GM12872 (cell line): ENCODE measurements around the gene PCDHA1.

Experiments
- TF ChIP-seq, protein P1 (sequence below): IDR thresholded peaks from 3 replicates; pipeline ENCODE4 v1.5.1; 2011; ENCODE audit warnings: low read depth, mild to moderate bottlenecking, low read length, moderate library complexity; ENCODE audit not compliant: insufficient read depth

Gene PCDHA1

DNA sequence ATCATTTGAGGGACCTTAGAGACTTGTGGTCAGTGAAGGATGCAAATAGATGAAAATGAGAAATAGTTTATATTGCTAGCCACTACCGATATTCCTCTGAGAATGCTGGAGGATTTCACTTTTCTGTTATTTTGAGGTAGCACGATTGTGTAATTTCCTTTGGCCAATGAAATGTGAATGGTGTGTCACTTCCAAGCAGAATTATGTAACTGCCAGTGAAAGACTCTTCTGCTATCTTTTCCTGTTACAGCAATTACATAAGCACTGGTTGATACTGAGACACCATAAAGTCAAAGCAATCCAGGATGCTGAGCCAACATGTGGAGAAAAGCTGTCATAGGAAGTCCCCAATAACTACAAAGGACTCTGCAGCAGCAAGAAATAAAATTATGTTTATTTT is 5.1 kb downstream of the PCDHA1 start:
- TF ChIP-seq, protein P1, sequence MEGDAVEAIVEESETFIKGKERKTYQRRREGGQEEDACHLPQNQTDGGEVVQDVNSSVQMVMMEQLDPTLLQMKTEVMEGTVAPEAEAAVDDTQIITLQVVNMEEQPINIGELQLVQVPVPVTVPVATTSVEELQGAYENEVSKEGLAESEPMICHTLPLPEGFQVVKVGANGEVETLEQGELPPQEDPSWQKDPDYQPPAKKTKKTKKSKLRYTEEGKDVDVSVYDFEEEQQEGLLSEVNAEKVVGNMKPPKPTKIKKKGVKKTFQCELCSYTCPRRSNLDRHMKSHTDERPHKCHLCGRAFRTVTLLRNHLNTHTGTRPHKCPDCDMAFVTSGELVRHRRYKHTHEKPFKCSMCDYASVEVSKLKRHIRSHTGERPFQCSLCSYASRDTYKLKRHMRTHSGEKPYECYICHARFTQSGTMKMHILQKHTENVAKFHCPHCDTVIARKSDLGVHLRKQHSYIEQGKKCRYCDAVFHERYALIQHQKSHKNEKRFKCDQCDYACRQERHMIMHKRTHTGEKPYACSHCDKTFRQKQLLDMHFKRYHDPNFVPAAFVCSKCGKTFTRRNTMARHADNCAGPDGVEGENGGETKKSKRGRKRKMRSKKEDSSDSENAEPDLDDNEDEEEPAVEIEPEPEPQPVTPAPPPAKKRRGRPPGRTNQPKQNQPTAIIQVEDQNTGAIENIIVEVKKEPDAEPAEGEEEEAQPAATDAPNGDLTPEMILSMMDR: no peak

DNA sequence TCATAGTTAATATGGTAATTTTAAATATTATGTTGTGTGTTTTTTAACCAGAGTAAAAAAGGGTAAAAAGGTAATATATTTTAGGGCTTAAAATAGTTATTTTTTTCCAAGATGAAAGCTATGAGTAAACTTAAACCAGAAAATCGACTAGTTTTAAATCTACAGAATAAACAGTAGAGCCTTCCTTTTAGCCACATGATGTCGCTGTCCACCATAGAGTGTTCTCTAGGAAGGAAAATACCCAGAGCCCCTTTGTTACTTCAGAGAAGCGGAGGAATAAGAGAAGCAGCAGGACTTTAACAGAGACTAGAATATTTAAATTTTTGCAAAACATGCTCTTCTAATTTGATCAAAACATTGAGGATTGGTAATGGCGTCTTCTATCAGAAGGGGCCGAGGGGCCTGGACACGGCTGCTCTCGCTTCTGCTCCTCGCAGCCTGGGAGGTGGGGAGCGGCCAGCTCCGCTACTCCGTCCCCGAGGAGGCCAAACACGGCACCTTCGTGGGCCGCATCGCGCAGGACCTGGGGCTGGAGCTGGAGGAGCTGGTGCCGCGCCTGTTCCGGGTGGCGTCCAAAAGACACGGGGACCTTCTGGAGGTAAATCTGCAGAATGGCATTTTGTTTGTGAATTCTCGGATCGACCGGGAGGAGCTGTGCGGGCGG is 8.8 kb downstream of the PCDHA1 start, which contains the start of gene PCDHA2:
Gene PCDHA2 (plus strand): TSS at position 258 of the 664 bp plus-strand sequence.
- TF ChIP-seq, protein P1: no peak

DNA sequence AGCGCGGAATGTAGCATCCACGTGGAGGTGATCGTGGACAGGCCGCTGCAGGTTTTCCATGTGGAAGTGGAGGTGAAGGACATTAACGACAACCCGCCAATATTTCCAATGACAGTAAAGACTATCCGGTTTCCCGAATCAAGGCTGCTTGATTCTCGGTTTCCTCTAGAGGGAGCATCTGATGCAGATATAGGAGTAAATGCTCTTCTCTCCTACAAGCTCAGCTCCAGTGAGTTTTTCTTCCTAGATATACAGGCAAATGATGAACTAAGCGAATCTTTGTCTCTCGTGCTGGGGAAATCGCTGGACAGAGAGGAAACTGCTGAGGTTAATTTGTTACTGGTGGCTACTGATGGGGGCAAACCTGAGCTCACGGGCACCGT is 9.3 kb downstream of the PCDHA1 start:
- TF ChIP-seq, protein P1: no peak

DNA sequence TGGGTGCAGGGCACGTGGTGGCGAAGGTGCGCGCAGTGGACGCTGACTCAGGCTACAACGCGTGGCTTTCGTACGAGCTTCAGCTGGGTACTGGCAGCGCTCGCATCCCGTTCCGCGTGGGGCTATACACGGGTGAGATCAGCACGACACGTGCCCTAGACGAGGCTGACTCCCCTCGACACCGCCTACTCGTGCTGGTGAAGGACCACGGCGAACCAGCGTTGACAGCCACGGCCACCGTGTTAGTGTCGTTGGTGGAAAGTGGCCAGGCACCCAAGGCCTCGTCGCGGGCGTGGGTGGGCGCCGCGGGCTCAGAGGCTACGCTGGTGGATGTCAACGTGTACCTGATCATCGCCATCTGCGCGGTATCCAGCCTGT is 10.8 kb downstream of the PCDHA1 start:
- TF ChIP-seq, protein P1: no peak

DNA sequence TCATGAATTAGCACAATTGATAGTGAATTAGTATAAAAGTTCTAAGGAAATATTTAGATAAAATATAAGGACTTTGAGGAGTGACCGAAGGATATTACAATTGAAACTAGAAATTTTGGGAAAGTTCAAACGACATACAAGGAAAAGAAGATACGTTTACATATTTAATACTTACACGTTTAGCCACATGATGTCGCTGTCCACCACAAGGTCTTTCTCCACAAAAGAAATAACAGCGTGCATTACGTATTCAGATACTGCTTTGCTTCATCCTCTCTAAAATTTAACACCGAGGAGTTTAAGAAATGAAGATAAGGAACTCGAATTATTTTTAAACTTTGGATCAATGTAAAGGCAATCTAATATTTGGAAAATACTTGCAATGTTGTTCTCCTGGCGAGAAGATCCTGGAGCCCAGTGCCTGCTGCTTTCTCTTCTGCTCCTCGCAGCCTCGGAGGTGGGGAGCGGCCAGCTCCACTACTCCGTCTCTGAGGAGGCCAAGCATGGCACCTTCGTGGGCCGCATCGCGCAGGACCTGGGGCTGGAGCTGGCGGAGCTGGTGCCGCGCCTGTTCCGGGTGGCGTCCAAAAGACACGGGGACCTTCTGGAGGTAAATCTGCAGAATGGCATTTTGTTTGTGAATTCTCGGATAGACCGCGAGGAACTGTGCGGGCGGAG is 15.0 kb downstream of the PCDHA1 start, which contains the start of gene PCDHA3:
Gene PCDHA3 (plus strand): TSS at position 242 of the 678 bp plus-strand sequence.
- TF ChIP-seq, protein P1: no peak

DNA sequence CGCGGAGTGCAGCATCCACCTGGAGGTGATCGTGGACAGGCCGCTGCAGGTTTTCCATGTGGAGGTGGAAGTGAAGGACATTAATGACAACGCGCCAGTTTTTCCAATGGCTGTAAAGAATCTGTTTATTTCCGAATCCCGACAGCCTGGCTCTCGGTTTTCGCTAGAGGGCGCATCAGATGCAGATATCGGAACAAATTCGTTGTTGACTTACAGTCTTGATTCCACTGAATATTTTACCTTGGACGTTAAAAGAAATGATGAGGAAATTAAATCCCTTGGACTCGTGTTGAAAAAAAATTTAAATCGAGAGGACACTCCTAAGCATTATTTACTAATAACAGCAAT is 15.5 kb downstream of the PCDHA1 start:
- TF ChIP-seq, protein P1: no peak

DNA sequence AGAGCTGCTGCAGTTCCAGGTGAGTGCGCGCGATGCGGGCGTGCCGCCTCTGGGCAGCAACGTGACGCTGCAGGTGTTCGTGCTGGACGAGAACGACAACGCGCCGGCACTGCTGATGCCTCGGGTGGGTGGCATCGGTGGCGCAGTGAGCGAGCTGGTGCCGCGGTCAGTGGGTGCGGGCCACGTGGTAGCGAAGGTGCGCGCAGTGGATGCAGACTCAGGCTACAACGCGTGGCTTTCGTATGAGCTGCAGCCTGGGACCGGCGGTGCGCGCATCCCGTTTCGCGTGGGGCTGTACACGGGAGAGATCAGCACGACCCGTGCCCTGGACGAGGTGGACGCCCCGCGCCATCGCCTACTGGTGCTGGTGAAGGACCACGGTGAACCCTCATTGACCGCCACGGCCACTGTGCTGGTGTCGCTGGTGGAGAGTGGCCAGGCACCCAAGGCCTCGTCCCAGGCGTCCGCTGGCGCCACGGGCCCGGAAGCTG is 16.9 kb downstream of the PCDHA1 start:
- TF ChIP-seq, protein P1: no peak
